Keratinocyte (primary cell): ENCODE results near the gene FLYWCH1. TPM values are rescaled to one million over a fixed set of nuclear protein-coding genes. Genes with fewer than 3 reads are reported as not detected.

Experiments
- DNase-seq: peaks from one replicate; pipeline ENCODE4 v3.0.0-alpha.2; 2011; ENCODE audit warnings: low read depth, missing footprints, low spot score
- FAIRE-seq: peaks from 2 replicates; lab custom pipeline; 2011; peaks lifted over from hg19 to GRCh38; lab: Jason Lieb, UNC
- H2AFZ ChIP-seq: 2 replicates; pipeline ENCODE4 v1.6.0; 2012; ENCODE audit warnings: low read length, control low read depth, inconsistent platforms; ENCODE audit not compliant: control insufficient read depth
- H3K27ac ChIP-seq: 2 replicates; pipeline ENCODE4 v1.5.1; 2011; ENCODE audit warnings: low read length; ENCODE audit not compliant: control insufficient read depth, insufficient read depth
- H3K27me3 ChIP-seq: 3 replicates; pipeline ENCODE4 v1.6.0; 2011; ENCODE audit warnings: low read length; ENCODE audit not compliant: control insufficient read depth, insufficient read depth; ENCODE audit errors: extremely low read depth
- H3K36me3 ChIP-seq, 2 experiments: 2 replicates in 1 of 2; 3 replicates in 1 of 2; pipeline ENCODE4 v1.5.1; 2011; ENCODE audit warnings: low read length in 2 of 2, mild to moderate bottlenecking in 1 of 2; ENCODE audit not compliant: control insufficient read depth in 2 of 2, insufficient read depth in 2 of 2; ENCODE audit errors: extremely low read depth in 1 of 2
- H3K4me1 ChIP-seq: 3 replicates; pipeline ENCODE4 v1.5.1; 2011; ENCODE audit warnings: low read length; ENCODE audit not compliant: control insufficient read depth, insufficient read depth; ENCODE audit errors: extremely low read depth
- H3K4me2 ChIP-seq: 3 replicates; pipeline ENCODE4 v1.6.0; 2011; ENCODE audit warnings: low read depth, low read length; ENCODE audit not compliant: control insufficient read depth, insufficient read depth; ENCODE audit errors: extremely low read depth
- H3K4me3 ChIP-seq, 3 experiments: fragments of 200-600 bp in 1 of 3; sonication (generic) in 1 of 3; 2 replicates in 2 of 3; 3 replicates in 1 of 3; pipeline ENCODE4 v1.5.1; 2011 to 2016; ENCODE audit warnings: low read length in 3 of 3, mild to moderate bottlenecking in 3 of 3, control low read depth in 2 of 3, inconsistent platforms in 1 of 3, low read depth in 1 of 3, mixed read lengths in 1 of 3, mixed run types in 1 of 3, moderate library complexity in 1 of 3; ENCODE audit not compliant: control insufficient read depth in 2 of 3, insufficient read depth in 2 of 3; ENCODE audit errors: extremely low read depth in 1 of 3
- H3K79me2 ChIP-seq: 2 replicates; pipeline ENCODE4 v1.6.0; 2012; ENCODE audit warnings: low read length; ENCODE audit not compliant: control insufficient read depth, insufficient read depth
- H3K9ac ChIP-seq: 3 replicates; pipeline ENCODE4 v1.6.0; 2011; ENCODE audit warnings: low read length; ENCODE audit not compliant: control insufficient read depth, insufficient read depth; ENCODE audit errors: extremely low read depth
- H3K9me1 ChIP-seq: 3 replicates; pipeline ENCODE4 v1.6.0; 2011; ENCODE audit warnings: low read length; ENCODE audit not compliant: control insufficient read depth, insufficient read depth; ENCODE audit errors: extremely low read depth
- H3K9me3 ChIP-seq: 2 replicates; pipeline ENCODE4 v1.5.1; 2012; ENCODE audit warnings: low read depth, low read length; ENCODE audit not compliant: control insufficient read depth
- H4K20me1 ChIP-seq: 3 replicates; pipeline ENCODE4 v1.6.0; 2011; ENCODE audit warnings: low read length; ENCODE audit not compliant: control insufficient read depth, insufficient read depth; ENCODE audit errors: extremely low read depth
- CTCF ChIP-seq, 3 experiments: IDR thresholded peaks in 1 of 3; conservative IDR thresholded peaks in 1 of 3; optimal IDR thresholded peaks in 1 of 3; 2 replicates in 2 of 3; 3 replicates in 1 of 3; pipeline versions ENCODE3 to v1.5.1; 2011; ENCODE audit warnings: low read length in 3 of 3, mild to moderate bottlenecking in 3 of 3, moderate library complexity in 2 of 3, control low read depth in 1 of 3, inconsistent platforms in 1 of 3; ENCODE audit not compliant: insufficient read depth in 2 of 3; ENCODE audit errors: extremely low read depth in 1 of 3
- EZH2 ChIP-seq: IDR thresholded peaks from one replicate; pipeline ENCODE4 v1.6.1; 2012; ENCODE audit warnings: inconsistent platforms, mild to moderate bottlenecking, low read length, moderate library complexity
- dilution Hi-C: fragments of 300-500 bp; cut with MboI; formaldehyde crosslinking; loops from one replicate; pipeline ENCODE4 v1.7.0; 2020; ENCODE audit warnings: low sequenced_read_pairs; ENCODE audit not compliant: extremely low pct_ligation_motif_present
- polyA plus RNA-seq, 5 experiments: library from polyadenylated mRNA; depleted of rRNA in 3 of 5; stranded (reverse) in 3 of 5; stranded (forward) in 1 of 5; unstranded in 1 of 5; fragments of >200 nt; gene quantifications; 1 replicate in 1 of 5; 2 replicates in 3 of 5; 3 replicates in 1 of 5; pipeline versions ENCODE4 v1.2.1 to v1.2.3, GENCODE V29; 2011 to 2012; ENCODE audit warnings: missing spikeins in 2 of 5, low read depth in 1 of 5, low replicate concordance in 1 of 5

The FLYWCH1 gene
- polyA plus RNA-seq, 1 donor (not counting 4 experiments of a cell fraction or from before 2014, with no cell fraction given) = 16.2 TPM

GRCh38 chr16:2953706-2954627, 42.2 kb downstream of the FLYWCH1 start:
- H3K9me1 ChIP-seq = no peaks in the 10 kb centered on the region
- H3K4me2 ChIP-seq = no peak overlapping the region
- H3K27me3 ChIP-seq = peaks cover 6% of the 10 kb centered on the region
- no peaks in the 10 kb centered on the region for H3K9me3 ChIP-seq
- dilution Hi-C loops = no loop called here
- DNase-seq (no peak), FAIRE-seq (no peak)
- no peak overlapping the region for H3K27ac ChIP-seq
- H3K4me1 ChIP-seq = peaks cover 8% of the 10 kb centered on the region
- H3K79me2 ChIP-seq = no peaks in the 10 kb centered on the region
- H4K20me1 ChIP-seq = no peaks in the 10 kb centered on the region
- H3K9ac ChIP-seq = no peak overlapping the region
- no peak overlapping the region for H3K4me3 ChIP-seq
- no peak for TF ChIP-seq EZH2
- H2AFZ ChIP-seq = no peak overlapping the region
- H3K36me3 ChIP-seq = peaks cover 0 to 6% of the 10 kb centered on the region in 2 experiments

GRCh38 chr16:2954656-2955381, 43.1 kb downstream of the FLYWCH1 start:
- H4K20me1 ChIP-seq = no peaks in the 10 kb centered on the region
- DNase-seq (no peak), FAIRE-seq (no peak)
- H3K4me3 ChIP-seq = no peak overlapping the region
- no peaks in the 10 kb centered on the region for H3K79me2 ChIP-seq
- TF ChIP-seq EZH2 (no peak), CTCF (optimal IDR thresholded peaks at IDR 0.05 in 1 of 3, IDR thresholded peaks at IDR 0.05 in 1 of 3, conservative IDR thresholded peaks at IDR 0.05 in 1 of 3; ENCODE audit: extremely low read depth in 1 of 3, insufficient read depth in 2 of 3, low read length in 3 of 3) (no peak)
- dilution Hi-C loops = no loop called here
- H3K9ac ChIP-seq = no peak overlapping the region
- H3K36me3 ChIP-seq = peaks cover 0 to 2% of the 10 kb centered on the region in 2 experiments
- H3K4me1 ChIP-seq = peaks cover 8% of the 10 kb centered on the region
- H3K4me2 ChIP-seq = no peak overlapping the region
- peaks cover 6% of the 10 kb centered on the region for H3K27me3 ChIP-seq
- no peak overlapping the region for H3K27ac ChIP-seq
- H2AFZ ChIP-seq = no peak overlapping the region
- H3K9me3 ChIP-seq = no peaks in the 10 kb centered on the region
- no peaks in the 10 kb centered on the region for H3K9me1 ChIP-seq
